Stimulated activated CD8-positive, alpha-beta memory T cell treated with anti-CD3 and anti-CD28 coated beads, Interleukin-7, amount 100 ng/mL, for 48 hours (primary cell): ENCODE measurements around the gene TPM4.

Source experiments
- DNase-seq, 2 donors: peaks; one replicate each; pipeline ENCODE4 v3.0.0-alpha.2; 2020; ENCODE audit warnings: low read depth in 1 of 2; ENCODE audit errors: extremely low read depth in 1 of 2

TPM4 gene

DNA sequence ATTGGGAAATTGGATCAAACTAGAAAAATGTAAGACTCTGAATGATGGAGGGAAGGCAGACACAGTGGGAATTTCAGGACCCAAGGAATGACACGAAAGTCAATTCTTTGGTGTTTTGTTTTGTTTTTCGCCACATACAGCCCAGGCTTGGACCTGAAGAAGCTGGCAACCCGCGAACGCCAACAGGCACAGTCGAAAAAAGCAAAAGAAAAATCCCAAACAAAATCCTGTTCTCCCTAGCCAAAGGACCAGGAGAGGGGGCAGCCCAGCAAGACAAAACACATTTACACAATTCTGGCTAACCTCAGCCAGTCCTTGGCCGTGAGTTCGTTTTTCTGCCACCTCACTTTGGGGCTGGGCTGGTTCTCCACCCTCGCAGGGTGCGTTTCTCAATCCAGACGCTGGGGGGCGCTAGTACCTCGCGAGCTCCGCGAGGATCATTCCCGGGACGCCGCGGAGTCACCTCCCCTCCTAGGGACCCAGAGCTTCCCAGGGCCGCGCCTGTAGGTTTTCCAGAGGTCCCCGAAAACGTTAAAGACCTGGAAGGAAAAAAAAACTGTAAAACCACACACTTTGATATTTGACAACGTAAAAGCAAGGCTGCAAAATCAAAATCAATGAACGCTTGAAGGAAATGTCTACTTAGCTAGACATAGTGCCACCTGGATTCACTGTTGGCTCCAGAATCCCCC, 34.9 kb upstream of the TPM4 start:
- DNase-seq: peak; percentile 43 to 50

DNA sequence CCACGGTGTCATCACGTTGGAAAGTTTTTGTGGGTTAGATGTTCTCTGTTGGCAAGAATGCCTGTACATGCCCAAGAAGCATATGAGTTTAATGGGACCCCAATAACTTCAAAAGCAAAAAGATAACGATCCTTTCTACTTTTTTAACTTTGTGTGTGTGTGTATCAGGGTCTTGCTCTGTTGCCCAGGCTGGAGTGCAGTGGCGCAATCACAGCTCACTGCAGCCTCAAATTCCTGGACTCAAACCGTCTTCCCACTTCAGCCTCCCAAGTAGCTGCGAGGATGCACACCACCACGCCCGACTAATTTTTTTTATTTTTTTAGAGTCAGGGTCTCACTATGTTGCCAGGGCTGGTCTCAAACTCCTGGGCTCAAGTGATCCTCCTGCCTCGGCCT, 34.3 kb upstream of the TPM4 start:
- DNase-seq: no peak

DNA sequence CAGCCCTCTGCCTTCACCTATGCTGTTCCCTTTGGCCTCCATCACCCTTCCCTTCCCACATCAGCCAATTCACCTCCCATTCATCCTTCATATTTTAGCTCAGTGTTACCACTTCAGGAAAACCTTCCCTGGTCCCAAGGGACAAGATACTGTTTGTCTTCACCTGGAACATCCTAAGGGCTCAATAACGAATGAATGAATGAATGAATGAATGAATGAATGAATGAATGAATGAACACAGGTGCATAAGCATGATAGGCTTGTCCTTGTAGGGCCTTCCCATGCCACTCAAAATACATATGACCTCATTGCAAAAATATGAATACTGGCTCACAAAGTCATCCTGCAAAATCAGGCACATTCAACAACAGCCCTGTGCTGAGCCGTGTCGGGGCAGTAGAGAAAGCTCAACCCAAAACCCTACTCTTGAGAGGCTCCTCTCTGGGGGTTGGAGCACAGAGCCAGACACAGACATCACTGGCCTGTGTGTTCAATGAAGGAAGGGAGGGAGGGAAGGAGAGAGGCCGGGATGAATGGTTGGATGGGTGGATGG, 33.7 kb upstream of the TPM4 start:
- no peak for DNase-seq

DNA sequence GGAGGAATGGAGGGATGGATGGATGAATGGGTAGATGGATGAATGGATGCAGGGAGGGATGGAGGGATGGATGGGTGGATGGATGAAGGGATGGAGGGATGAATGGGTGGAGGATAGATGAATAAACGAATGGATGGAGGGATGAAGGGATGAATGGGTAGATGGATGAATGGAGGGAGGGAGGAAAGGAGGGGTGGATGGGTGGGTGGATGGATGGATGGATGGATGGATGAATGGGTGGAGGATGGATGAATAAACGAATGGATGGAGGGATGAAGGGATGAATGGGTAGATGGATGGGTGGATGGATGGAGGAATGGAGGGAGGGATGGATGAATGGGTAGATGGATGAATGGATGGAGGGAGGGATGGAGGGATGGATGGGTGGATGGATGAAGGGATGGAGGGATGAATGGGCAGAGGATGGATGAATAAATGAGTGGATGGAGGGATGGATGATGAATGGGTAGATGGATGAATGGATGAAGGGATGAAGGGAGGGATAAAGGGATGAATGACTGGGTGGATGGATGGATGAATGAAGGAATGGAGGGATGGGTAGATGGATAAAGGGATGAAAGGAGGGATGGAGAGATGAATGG, 33.0 kb upstream of the TPM4 start:
- no peak for DNase-seq

DNA sequence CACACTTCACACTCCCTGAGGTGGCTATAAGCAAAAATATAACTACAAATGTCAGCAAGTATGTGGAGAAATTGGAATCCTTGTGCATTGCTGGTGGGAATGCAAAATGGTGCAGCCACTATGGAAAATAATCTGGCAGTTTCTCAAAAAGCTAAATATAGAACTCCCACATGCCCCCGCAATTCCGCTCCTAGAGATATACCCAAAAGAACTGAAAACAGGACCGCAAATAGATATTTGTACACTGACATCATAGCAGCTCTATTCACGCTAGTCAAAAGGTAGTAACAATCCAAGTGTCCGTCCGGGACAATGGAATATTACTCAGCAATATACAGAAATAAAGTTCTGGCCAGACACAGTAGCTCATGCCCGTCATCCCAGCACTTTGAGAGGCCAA, 31.5 kb upstream of the TPM4 start:
- DNase-seq: no peak

DNA sequence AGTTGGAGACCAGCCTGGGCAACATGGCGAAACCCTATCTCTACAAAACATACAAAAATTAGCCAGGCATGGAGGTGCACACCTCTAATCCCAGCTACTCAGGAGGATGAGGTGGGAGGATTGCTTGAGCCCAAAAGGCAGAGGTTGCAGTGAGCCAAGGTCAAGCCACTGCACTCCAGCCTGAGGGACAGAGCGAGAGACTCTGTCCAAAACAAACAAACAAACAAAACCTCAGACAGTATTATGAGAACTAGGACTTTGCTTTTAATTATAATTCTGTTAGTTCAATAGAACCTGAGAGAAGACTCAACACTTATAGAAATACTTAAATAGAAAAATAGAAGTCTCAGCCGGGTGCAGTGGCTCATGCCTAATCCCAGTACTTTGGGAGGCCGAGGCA, 31.1 kb upstream of the TPM4 start:
- DNase-seq: no peak

DNA sequence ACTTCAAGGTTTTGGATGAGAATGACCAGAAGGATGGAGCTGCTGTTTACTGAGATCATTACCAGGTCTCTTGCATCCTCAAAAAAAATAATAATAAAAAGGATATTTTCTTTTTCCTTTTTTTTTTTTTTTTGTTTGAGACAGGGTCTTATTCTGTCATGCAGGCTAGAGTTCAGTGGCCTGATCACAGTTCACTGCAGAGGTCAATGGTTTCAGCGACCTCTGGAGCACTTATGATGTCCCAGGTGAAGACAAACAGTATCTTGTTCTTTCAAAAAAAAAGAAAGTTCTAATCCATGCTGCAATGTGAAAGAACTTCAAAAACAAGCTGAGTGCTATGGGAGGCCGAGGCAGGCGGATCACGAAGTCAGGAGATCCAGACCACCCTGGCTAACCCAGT, 30.4 kb upstream of the TPM4 start:
- no peak for DNase-seq

DNA sequence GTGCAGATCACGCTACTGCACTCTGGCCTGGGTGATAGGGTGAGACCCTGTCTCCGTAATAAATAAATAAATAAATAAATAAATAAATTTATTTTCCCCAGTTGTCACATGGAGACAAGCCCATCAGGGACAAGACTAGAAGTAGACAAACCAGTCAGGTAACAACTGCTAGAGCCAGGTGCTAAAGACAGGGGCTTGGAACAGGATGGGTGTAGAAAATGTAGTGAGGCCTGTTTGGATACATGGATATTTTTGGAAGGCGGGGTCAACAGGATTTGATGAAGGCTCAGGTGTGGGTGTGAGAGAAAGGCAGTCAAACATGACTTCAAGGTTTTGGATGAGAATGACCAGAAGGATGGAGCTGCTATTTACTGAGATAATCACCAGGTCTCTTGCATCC, 27.7 kb upstream of the TPM4 start:
- DNase-seq: no peak

DNA sequence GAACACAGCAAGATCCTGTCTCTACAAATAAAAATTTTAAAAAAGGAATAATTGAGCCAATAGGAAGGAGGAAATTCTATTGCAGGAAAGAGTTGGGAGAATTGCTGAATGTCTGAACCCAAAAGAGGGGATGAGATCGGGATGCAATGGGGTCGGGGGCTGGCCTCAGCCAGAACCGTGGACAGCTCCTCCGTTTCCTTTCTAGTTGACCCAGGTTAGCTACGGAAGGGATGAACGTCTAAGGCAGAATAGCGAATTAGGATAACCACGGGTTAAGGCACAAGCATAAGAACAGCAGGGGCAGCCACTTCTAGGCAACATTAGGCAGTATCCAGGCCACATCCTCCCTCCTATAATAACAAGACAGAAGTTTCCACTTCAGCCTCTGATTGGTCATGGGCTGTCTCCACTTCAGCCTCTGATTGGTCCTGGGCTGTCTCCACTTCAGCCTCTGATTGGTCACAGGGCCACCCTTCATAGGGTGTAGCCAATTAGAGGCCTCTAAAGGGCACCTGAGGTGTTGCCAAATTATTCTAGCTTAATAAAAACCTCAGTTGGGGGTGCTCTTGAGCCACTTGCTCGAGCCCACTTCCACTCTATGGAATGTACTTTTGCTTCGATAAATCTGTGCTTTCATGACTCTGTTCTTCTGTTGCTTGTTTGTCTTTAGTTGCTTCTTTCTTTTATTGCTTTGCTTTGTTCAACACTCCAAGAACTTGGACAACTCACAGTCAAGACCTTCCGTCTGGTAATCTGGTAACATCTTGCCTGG, 24.9 kb upstream of the TPM4 start:
- peak in 1 of 2 donors; percentile 42 for DNase-seq

DNA sequence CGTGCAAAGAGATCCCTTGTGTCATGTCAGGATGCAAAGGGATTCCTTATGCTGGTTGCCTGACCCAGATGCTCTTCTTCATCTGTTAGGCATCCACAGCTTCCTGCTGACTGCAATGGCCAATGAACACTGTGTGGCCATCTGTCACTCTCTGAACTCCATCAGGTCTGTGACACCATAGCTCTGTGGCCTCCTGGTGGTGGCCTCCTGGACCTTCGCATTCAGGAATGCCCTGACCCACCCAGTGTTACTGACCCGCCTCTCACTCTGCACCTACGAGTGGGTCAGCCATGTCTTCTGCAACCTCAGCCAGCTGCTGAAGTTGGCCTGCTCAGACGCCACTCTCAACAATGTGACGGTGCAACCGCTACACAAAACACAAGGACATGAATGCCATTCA, 23.9 kb upstream of the TPM4 start:
- no peak for DNase-seq

DNA sequence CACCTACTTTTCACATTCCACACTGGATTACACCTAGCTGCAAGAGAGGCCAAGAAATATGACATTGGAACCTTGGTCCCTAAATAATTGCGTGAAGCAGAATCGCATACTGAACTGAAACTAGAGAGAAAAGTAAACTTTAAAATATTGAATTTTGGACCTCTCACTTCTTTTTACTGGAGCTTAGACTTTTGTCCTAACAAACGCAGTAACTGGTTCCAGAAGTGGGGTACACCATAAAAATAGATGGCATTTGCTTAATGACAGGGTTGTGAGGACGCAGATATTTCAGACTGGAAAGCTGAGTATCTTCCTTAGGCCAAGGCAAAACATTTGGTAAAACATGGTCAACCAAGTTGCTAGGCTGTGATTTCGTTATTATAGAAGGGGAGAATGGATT, 19.2 kb upstream of the TPM4 start:
- no peak for DNase-seq

DNA sequence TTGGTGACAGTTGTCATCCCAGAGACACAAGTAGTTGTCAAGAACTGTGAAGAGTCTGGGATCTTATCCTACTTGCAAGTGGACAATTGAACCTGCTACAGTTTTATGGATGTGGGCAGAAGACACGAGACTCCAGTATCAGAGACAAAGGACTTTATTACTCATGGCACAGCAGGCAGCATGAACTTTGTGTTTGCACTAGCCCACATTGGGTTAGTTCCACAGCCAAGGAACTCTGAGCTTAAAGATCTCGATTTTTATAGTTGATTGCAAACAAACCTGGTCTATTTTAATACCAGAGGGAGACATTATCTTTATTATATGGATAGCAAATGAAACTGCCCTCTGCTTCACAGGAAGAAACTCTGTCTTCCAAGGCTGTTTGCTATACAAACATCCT, 16.0 kb upstream of the TPM4 start:
- DNase-seq: no peak

DNA sequence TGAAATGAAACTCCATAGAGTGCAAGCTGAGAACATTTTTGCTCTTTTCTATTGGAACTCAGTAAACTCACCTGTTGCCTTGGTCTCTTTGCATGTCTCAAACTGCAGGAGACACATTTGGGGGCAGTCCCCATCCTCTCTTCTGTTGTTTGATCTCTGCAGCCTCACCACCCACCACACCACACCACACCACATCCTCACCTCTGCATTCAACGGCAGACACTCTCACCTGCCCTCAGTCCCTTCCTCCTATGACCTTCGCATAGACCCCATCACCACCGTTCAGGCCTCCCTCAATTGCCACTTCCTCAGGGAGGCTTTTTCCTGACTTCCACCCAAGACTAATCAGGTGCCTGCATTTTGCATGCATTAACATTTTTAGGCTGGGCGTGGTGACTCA, 14.4 kb upstream of the TPM4 start:
- no peak for DNase-seq

DNA sequence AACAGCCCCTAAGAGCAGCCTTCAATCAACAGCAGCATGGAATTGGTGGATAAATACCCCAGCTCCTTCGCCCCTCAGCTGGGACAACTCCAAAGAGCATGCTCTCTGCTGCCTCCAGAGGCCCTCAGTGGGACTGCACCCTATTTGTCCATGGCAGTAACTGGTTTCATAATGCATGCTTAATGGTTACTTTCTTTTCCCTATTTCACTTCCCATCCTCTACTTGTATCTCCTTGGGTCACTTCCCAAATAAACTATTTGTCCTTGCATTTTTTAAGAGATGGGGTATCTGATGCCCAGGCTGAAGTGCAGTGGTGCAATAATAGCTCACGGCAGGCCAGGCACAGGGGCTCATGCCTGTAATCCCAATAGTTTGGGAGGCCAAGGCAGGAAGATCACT, 13.5 kb upstream of the TPM4 start:
- no peak for DNase-seq

DNA sequence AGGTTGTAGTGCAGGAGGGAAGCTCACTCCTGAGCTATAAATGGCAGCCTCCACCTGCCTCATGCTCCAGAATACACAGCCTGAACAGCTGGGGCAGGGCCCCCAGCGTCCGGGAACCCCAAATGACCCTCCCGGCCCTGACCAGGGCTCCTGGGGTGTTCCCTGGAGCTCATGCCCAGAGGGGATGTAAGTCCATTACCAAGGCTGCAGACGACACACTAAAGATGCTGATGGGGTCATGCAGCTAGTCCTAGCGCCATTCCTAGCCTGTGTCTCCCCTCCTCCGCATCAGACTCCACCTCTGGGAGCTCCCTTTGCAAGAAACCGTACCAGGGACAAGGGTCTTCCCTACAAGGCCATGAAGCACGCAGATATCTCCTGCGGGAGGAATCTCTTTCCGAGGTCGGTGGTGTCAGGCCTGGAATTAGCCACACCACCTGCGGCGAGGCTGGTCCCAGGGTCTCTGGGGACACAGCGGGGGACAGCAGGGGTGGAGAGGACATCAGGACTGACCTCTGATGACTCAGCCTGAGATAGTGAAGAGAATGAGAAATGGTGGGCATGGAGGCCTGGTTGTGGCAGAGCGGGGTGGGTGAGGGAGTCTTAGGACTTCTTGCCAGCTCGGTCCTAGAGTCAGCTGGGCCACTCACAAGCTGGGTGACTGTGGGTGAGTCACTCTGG, 11.9 kb upstream of the TPM4 start:
- no peak for DNase-seq

DNA sequence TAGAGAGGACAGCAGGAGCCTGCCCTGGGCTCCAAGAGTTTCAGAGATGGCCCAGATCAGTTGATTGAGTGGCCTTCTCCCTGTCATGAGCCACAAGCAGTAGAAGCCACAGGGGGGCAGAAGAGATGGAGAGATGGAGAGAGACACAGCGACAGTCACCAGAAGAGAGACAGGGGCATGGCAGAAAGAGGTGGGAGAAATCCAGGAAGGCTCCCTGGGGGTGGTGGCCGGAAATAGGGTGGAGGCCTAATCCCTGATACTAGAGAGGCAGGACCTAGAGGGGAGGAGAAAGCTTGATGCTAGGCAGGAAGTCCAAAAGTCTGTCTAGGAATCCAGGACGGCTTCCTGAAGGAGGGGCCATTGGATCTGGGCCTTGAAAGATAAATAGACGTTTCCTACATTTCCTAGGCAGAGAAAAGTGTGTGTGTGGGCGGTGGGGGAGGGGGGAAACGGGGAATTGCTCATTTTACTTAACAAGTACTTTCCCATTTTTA, 9.6 kb upstream of the TPM4 start:
- no peak for DNase-seq

DNA sequence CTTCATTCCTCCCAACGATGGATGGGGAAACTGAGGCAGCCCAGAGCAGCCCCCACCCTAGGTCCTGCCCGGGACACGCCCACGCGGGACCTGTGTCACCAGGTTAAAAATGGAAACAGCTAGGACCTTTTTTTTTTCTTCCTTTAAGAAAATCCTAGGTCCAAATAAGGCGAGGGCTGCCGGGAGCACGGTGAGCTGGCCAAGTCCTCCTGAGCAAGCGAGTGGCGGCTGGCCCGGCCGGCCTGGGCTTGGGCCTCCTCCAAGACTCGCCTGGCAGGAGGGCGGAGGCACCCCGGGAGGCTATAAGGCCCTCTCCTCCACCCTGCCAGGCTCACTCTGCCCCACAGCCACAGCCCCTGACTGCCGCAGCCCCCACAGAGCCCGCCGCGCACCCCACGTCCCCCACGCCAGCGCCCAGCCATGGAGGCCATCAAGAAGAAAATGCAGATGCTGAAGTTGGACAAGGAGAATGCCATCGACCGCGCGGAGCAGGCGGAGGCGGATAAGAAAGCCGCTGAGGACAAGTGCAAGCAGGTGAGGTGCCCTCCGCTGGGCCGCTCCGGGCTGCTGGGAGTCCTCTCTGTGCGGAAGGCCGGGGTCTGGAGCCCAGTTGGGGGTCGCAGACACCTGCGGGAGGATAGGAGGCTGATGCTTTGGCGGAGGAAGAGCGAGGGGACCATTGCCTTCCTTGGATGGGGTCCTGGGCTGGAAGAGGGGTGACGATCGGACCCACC, 8.9 kb upstream of the TPM4 start:
- no peak for DNase-seq

DNA sequence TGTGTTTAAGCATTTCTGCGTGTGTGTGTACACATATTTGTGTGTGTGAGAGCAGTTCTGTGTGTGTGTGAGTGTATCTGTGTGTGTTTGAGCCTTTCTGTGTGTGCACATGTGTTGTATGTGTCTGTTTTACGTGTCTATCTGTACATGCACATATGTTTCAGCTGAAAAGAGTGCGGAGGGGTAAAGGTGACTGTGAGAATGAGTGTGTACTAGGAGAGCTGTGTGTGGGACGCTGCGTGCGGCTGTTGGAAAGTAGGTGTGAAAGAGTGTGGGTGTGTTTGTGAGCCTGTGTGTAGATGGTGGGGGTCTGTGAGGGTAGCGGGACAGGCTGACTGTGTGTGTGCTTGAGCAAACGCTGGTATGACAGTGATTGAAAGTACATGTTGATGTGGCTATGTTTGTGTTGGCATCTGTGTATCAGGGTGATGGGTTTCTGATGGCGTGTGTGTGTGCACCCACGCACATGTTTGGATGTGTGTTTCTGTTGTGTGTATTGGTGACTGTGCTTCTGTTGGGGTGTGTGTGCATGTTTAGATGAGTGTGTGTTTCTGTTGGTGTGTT, 7.5 kb upstream of the TPM4 start:
- no peak for DNase-seq

DNA sequence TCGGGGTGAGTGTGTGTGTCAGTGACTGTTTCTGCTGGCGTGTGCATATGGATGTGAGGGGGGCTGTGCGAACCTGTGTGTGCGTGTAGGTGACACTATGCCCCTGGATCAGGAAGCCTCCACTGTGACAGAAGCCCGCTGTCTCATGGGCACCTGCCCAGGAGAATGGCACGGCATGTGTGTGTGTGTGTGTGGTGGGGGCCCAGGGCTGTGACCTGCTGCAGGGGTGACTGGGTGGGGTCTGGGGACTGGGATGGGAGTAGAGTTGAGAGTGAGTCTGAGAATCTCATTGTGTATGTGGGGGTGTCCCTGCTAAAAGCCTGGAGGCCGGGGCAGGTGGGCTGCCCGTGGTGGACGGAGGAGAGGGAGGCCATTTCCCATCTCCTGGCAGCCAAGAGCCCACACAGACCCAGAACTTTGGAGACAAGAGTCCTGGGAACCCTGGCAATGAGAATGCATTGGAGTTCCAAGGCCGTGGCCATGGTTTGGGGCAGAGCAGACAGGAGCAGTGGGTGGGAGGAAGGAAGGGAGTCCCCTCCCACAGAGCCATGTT, 6.4 kb upstream of the TPM4 start:
- DNase-seq: no peak
